HepG2 (cell line): ENCODE data around the gene C9orf50. TPM values are rescaled to one million over a fixed set of nuclear protein-coding genes. Genes with fewer than 3 reads are reported as not detected.

Source experiments
- ADNP ChIP-seq: sonication (generic); formaldehyde crosslinking; IDR thresholded peaks from 2 replicates; pipeline ENCODE4 v1.4.0; 2020; ENCODE audit warnings: missing genetic modification reagents
- ARNT2 ChIP-seq: sonication (generic); formaldehyde crosslinking; IDR thresholded peaks from 2 replicates; pipeline ENCODE4 v1.8.0; 2022; ENCODE audit warnings: mild to moderate bottlenecking, low read depth, missing genetic modification reagents, moderate library complexity
- DR1 ChIP-seq: sonication (generic); formaldehyde crosslinking; IDR thresholded peaks from 2 replicates; pipeline ENCODE4 v1.8.0; 2021; ENCODE audit warnings: mild to moderate bottlenecking, missing genetic modification reagents, inconsistent platforms
- EHMT2 ChIP-seq: fragments of 200-600 bp; sonication (generic); IDR thresholded peaks from 2 replicates; pipeline ENCODE4 v1.7.0; 2017; ENCODE audit warnings: antibody characterized with exemption, low read depth, low read length, borderline replicate concordance
- FOXK1 ChIP-seq: sonication (generic); formaldehyde crosslinking; IDR thresholded peaks from 2 replicates; pipeline ENCODE4 v1.4.0; 2020; ENCODE audit warnings: low read depth, missing genetic modification reagents, borderline replicate concordance
- FUBP1 ChIP-seq: sonication (generic); formaldehyde crosslinking; IDR thresholded peaks from 2 replicates; pipeline ENCODE4 v1.5.1; 2020; ENCODE audit warnings: missing genetic modification reagents, mild to moderate bottlenecking, borderline replicate concordance
- ISX ChIP-seq: sonication (generic); formaldehyde crosslinking; conservative IDR thresholded peaks from 2 replicates; pipeline ENCODE4 v1.5.0; 2020; ENCODE audit warnings: missing genetic modification reagents
- PAF1 ChIP-seq: IDR thresholded peaks from 2 replicates; pipeline ENCODE4 v1.6.1; 2016; ENCODE audit warnings: missing genetic modification reagents, missing compliant biosample characterization
- REPIN1 ChIP-seq: sonication (generic); formaldehyde crosslinking; IDR thresholded peaks from 2 replicates; pipeline ENCODE4 v1.8.0; 2022; ENCODE audit warnings: missing genetic modification reagents, low read depth, mild to moderate bottlenecking, borderline replicate concordance
- SNAI1 ChIP-seq: sonication (generic); formaldehyde crosslinking; IDR thresholded peaks from 2 replicates; pipeline ENCODE4 v1.5.0; 2020; ENCODE audit warnings: mild to moderate bottlenecking, missing genetic modification reagents, borderline replicate concordance
- ZC3H4 ChIP-seq: sonication (generic); formaldehyde crosslinking; IDR thresholded peaks from 2 replicates; pipeline ENCODE4 v1.4.0; 2020; ENCODE audit warnings: missing genetic modification reagents, borderline replicate concordance
- ZFY ChIP-seq: sonication (generic); formaldehyde crosslinking; IDR thresholded peaks from 2 replicates; pipeline ENCODE4 v1.4.0; 2020; ENCODE audit warnings: missing genetic modification reagents
- ZNF354B ChIP-seq: sonication (generic); formaldehyde crosslinking; IDR thresholded peaks from 2 replicates; pipeline ENCODE4 v1.8.0; 2022; ENCODE audit warnings: mild to moderate bottlenecking, missing genetic modification reagents
- ZNF746 ChIP-seq: sonication (generic); formaldehyde crosslinking; IDR thresholded peaks from 2 replicates; pipeline ENCODE4 v1.8.0; 2022; ENCODE audit warnings: mild to moderate bottlenecking, missing genetic modification reagents
- polyA plus RNA-seq, 8 experiments: library from polyadenylated mRNA; depleted of rRNA in 3 of 8; stranded (reverse) in 7 of 8; unstranded in 1 of 8; fragments of >200 nt; fragmentation: Illumina TruSeq in 4 of 8; extraction: Trizol in 4 of 8; gene quantifications; 2 replicates each; pipeline versions ENCODE4 v1.2.1 to v1.2.3, GENCODE V29; 2011 to 2016; ENCODE audit warnings: low read depth in 4 of 8, missing spikeins in 1 of 8, mixed read lengths in 1 of 8; ENCODE audit not compliant: insufficient read depth in 1 of 8
- total RNA-seq, 5 experiments: library from RNA; depleted of rRNA; stranded (reverse); fragments of >200 nt; fragmentation: Illumina TruSeq; extraction: Trizol; gene quantifications; 2 replicates each; pipeline ENCODE4 v1.2.3, GENCODE V29; 2016; ENCODE audit warnings: low read depth in 1 of 5
- TF ChIP-seq, protein P1 (sequence below): sonication (generic); formaldehyde crosslinking; IDR thresholded peaks from 2 replicates; pipeline ENCODE4 v1.5.0; 2020; ENCODE audit warnings: mild to moderate bottlenecking, missing genetic modification reagents, borderline replicate concordance
- TF ChIP-seq, protein P2 (sequence below): sonication (generic); formaldehyde crosslinking; IDR thresholded peaks from 2 replicates; pipeline ENCODE4 v1.5.0; 2020; ENCODE audit warnings: missing genetic modification reagents
- TF ChIP-seq, protein P3 (sequence below): IDR thresholded peaks from 2 replicates; pipeline ENCODE4 v1.6.1; 2018; ENCODE audit warnings: missing genetic modification reagents, mild to moderate bottlenecking, missing compliant biosample characterization

The C9orf50 gene
- total and polyA plus RNA-seq, 2 of the 13 experiments (the other 11 are each of a cell fraction or from before 2014, with no cell fraction given): not detected

DNA sequence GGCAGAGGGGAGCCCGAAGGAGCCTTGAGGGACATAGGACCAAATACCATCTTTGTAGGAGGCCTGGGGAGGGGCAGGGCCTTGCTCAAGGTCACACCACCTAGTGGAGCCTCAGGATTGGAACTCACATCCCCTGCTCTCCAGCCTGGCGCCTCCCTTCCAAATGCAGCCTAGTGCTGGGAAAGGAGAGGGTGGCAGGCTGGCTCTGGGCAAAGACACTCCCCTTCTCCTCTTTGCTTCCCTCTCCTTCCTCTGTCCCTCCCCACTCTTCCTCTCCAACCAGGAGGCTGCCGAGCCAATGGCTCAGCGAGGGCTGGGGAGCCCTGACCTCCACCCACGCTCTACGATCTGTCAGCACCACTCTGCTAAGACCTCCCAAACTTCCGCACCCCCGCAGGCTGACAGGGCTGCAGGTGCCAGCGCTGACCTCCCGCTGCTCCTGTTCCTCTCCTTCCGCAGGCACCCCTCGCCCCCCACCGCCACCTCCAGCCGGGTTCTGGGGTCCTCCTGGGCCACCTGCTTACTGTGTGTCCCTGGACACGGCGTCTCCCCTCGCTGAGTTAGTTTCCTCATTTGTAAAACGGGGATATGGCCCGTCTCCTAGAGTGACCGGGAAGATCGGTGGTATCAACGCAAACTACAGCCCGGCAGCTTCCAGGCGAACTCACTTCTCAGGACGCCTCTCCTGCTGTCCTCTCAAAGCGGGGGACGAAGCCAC, 52.9 kb downstream of the C9orf50 start (continued):
- TF ChIP-seq, protein P1, sequence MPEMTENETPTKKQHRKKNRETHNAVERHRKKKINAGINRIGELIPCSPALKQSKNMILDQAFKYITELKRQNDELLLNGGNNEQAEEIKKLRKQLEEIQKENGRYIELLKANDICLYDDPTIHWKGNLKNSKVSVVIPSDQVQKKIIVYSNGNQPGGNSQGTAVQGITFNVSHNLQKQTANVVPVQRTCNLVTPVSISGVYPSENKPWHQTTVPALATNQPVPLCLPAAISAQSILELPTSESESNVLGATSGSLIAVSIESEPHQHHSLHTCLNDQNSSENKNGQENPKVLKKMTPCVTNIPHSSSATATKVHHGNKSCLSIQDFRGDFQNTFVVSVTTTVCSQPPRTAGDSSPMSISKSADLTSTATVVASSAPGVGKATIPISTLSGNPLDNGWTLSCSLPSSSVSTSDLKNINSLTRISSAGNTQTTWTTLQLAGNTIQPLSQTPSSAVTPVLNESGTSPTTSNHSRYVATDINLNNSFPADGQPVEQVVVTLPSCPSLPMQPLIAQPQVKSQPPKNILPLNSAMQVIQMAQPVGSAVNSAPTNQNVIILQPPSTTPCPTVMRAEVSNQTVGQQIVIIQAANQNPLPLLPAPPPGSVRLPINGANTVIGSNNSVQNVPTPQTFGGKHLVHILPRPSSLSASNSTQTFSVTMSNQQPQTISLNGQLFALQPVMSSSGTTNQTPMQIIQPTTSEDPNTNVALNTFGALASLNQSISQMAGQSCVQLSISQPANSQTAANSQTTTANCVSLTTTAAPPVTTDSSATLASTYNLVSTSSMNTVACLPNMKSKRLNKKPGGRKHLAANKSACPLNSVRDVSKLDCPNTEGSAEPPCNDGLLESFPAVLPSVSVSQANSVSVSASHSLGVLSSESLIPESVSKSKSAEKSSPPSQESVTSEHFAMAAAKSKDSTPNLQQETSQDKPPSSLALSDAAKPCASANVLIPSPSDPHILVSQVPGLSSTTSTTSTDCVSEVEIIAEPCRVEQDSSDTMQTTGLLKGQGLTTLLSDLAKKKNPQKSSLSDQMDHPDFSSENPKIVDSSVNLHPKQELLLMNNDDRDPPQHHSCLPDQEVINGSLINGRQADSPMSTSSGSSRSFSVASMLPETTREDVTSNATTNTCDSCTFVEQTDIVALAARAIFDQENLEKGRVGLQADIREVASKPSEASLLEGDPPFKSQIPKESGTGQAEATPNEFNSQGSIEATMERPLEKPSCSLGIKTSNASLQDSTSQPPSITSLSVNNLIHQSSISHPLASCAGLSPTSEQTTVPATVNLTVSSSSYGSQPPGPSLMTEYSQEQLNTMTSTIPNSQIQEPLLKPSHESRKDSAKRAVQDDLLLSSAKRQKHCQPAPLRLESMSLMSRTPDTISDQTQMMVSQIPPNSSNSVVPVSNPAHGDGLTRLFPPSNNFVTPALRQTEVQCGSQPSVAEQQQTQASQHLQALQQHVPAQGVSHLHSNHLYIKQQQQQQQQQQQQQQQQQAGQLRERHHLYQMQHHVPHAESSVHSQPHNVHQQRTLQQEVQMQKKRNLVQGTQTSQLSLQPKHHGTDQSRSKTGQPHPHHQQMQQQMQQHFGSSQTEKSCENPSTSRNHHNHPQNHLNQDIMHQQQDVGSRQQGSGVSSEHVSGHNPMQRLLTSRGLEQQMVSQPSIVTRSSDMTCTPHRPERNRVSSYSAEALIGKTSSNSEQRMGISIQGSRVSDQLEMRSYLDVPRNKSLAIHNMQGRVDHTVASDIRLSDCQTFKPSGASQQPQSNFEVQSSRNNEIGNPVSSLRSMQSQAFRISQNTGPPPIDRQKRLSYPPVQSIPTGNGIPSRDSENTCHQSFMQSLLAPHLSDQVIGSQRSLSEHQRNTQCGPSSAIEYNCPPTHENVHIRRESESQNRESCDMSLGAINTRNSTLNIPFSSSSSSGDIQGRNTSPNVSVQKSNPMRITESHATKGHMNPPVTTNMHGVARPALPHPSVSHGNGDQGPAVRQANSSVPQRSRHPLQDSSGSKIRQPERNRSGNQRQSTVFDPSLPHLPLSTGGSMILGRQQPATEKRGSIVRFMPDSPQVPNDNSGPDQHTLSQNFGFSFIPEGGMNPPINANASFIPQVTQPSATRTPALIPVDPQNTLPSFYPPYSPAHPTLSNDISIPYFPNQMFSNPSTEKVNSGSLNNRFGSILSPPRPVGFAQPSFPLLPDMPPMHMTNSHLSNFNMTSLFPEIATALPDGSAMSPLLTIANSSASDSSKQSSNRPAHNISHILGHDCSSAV (CRISPR knock-in tag): no peak
- TF ChIP-seq, protein P2, sequence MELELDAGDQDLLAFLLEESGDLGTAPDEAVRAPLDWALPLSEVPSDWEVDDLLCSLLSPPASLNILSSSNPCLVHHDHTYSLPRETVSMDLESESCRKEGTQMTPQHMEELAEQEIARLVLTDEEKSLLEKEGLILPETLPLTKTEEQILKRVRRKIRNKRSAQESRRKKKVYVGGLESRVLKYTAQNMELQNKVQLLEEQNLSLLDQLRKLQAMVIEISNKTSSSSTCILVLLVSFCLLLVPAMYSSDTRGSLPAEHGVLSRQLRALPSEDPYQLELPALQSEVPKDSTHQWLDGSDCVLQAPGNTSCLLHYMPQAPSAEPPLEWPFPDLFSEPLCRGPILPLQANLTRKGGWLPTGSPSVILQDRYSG (CRISPR knock-in tag): no peak
- TF ChIP-seq, protein P3, sequence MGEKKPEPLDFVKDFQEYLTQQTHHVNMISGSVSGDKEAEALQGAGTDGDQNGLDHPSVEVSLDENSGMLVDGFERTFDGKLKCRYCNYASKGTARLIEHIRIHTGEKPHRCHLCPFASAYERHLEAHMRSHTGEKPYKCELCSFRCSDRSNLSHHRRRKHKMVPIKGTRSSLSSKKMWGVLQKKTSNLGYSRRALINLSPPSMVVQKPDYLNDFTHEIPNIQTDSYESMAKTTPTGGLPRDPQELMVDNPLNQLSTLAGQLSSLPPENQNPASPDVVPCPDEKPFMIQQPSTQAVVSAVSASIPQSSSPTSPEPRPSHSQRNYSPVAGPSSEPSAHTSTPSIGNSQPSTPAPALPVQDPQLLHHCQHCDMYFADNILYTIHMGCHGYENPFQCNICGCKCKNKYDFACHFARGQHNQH (CRISPR knock-in tag): peak; percentile 67; the same call in 1 of the 2 replicates
- peak; percentile 28 for TF ChIP-seq ZFY (CRISPR knock-in tag)
- peak; percentile 98 for TF ChIP-seq PAF1 (CRISPR knock-in tag)
- no peak for TF ChIP-seq EHMT2
- TF ChIP-seq ISX (CRISPR knock-in tag): no peak
- TF ChIP-seq ARNT2 (CRISPR knock-in tag): no peak
- no peak for TF ChIP-seq ZNF354B (CRISPR knock-in tag)
- TF ChIP-seq FUBP1 (CRISPR knock-in tag): no peak
- peak; percentile 71; the same call in 1 of the 2 replicates for TF ChIP-seq ZNF746
- TF ChIP-seq REPIN1 (CRISPR knock-in tag): peak; percentile 28; the same call in 1 of the 2 replicates
- TF ChIP-seq FOXK1: 0 out of 2 replicates have a peak, but pooled peaks have one; percentile 10
- TF ChIP-seq SNAI1 (CRISPR knock-in tag): peak; percentile 72; the same call in 1 of the 2 replicates
- peak; percentile 58 for TF ChIP-seq DR1
- TF ChIP-seq ADNP (CRISPR knock-in tag): no peak
- 0 out of 2 replicates have a peak, but pooled peaks have one; percentile 72 for TF ChIP-seq ZC3H4 (CRISPR knock-in tag)
